Fibroblast of peridontal ligament (primary cell): Measurements from ENCODE around the gene MGAT1.
"Not testable (repeated sequence)": the region's sequence is repeated elsewhere in the genome, so short reads cannot be mapped to it uniquely, and the experiment has no call there.

Experiments used
- DNase-seq: peaks from one replicate; pipeline ENCODE4 v3.0.0-alpha.2; 2010; ENCODE audit errors: extremely low read depth

MGAT1 gene

GRCh38 chr5:180802325-180803180 is at the start of gene MGAT1:
TSS of gene MGAT1 (minus strand) at chr5:180802806. CDS start at chr5:180792971, 9,835 bp downstream.
- peak; percentile 81 for DNase-seq

DNA sequence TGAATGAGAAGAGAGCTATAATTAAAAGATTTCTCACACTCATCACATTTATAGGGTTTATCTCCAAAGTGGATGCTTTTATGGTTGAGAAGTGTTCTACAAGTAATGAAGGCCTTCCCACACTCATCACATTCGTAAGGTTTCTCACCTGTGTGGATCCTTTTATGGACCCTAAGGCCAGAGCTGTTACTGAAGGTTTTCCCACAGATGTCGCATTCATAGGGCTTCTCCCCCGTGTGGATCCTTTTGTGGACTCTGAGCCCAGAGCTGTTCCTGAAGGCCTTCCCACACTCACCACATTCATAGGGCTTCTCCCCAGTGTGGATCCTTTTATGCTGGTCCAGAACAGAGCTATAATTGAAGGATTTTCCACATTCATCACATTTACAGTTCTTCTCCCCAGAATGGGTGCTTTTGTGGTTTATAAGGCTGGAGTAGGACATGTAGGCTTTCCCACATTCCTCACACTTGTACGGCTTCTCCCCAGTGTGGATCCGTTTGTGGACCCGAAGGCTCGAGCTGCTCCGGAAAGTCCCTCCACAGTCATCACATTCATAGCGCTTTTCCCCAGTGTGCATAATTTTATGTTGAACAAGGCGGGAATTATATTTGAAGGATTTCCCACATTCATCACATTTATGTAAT is 48.0 kb upstream of the MGAT1 start:
- DNase-seq, result no peak

DNA sequence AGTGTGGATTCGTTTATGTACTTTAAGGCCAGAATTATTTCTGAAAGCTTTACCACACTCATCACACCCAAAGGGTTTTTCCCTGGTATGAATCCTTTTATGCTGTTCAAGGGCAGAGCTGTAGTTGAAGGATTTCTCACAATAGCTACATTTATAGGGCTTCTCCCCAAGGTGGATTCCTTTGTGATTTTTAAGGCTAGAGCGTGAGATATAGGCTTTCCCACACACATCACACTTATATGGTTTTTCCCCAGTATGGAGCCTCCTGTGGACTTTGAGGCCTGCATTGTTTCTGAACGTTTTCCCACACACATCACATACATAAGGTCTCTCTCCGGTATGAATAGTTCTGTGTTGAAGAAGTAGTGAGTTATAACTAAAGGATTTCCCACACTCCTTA is 47.2 kb upstream of the MGAT1 start:
- DNase-seq, result no peak

DNA sequence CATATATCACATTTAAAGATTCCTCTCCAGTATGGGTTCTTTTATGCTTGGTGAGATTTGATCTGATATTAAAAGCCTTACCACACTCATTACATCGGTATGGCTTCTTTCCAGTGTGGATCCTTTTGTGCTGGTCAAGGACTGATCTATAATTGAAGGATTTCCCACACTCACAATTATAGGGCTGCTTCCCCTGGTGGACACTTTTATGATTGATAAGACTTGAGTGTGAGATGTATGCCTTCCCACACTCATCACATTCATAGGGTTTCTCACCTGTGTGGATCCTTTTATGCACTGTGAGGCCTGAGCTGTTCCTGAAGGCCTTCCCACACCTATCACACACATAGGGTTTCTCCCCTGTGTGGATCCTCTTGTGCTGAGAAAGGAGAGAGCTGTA is 46.3 kb upstream of the MGAT1 start:
- no peak for DNase-seq

- DNase-seq, result no peak
These were observed 45.7 kb upstream of the MGAT1 start for GRCh38 chr5:180848265-180848664.

GRCh38 chr5:180847026-180847425 is 44.4 kb upstream of the MGAT1 start:
- no peak for DNase-seq

- DNase-seq, result no peak
These were observed 42.3 kb upstream of the MGAT1 start for GRCh38 chr5:180844858-180845257.

GRCh38 chr5:180844432-180844831 is 41.8 kb upstream of the MGAT1 start:
- no peak for DNase-seq

- DNase-seq, result no peak
These were observed 37.3 kb upstream of the MGAT1 start for GRCh38 chr5:180839935-180840334.

- no peak for DNase-seq
These were observed 36.6 kb upstream of the MGAT1 start for GRCh38 chr5:180839227-180839626.

DNA sequence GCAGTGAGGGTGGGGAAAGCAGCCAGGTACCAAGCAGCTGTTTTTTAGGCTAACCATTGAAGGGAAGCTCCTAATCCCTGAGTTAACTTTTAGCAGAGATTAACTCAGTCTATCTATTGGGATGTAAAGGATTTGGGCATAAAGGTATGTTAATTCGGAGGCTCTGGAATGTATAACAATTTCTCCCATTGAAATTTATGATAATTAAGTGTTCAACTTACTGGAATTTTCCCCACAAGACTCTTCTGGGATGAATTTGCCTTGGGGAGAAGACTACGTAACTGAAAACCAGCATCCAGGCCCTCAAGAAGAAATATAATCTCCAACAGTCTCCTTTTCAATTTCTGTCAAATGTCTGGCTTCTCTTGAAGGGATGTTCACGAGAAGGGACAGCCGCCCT is 34.9 kb upstream of the MGAT1 start:
- DNase-seq, result no peak

DNA sequence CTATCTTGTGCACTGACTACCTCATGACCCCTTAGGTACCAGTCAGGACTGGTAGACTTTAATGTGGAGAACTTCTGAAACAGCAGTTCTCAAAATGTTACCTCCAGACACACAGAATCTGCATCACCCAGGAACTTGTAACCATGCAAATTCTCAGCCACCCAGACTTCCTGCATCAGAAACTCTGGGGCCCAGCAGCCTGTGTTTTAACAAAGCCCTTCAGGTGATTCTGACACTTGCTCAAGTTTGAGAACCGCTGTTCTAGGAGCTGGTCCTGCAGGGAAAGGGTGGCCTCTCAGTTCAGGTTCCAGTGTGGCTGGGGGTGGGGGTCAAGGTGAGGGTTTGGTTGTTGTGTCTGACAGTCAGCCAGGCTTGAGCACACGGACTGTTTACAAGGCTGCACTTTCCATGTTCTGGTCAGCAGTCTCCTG is 30.0 kb upstream of the MGAT1 start:
- DNase-seq, result no peak

- DNase-seq, result peak; percentile 71
These were observed 28.8 kb upstream of the MGAT1 start for GRCh38 chr5:180831139-180832093.

DNA sequence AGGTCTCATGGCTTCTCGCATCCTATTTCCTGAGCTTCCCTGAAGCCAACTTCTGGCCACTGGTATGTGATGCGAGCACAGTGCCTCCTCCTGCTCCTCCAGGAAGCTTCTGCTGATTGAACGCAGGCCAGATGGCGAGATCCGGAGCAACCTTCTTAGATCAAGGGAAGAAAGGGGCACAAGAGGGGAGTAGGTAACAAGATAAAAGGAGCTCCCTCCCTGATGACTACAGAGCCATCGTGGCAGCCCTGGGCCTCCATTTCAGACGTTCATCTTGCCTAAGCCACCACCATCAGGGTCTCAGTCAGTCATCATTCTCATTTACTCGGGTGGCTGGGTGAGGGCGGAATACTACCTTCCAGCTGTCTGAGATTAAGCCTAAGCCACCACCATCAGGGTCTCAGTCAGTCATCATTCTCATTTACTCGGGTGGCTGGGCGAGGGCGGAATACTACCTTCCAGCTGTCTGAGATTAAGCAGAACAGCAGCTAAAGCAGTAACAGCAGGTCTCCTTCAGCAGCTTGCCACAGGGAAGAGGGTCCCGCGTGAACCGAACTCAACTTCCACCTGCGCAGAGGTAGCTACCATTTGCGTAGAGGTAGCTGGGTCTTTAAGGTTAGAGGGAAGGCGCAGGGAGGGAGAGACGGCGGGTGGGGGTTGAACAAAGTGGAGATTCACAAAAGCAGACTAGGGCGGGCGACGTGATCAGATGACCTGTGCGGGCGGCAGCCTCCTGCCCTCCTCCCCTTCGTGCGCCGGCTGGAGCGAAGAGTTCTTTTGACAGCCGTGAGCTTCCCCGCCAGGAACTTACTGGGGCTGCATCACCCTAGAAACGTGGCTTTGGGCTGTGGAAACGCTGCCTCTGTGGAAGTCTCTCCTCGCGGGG is 27.9 kb upstream of the MGAT1 start:
- DNase-seq, result peak; percentile 48

- no peak for DNase-seq
These were observed 27.1 kb upstream of the MGAT1 start for GRCh38 chr5:180829726-180830125.

DNA sequence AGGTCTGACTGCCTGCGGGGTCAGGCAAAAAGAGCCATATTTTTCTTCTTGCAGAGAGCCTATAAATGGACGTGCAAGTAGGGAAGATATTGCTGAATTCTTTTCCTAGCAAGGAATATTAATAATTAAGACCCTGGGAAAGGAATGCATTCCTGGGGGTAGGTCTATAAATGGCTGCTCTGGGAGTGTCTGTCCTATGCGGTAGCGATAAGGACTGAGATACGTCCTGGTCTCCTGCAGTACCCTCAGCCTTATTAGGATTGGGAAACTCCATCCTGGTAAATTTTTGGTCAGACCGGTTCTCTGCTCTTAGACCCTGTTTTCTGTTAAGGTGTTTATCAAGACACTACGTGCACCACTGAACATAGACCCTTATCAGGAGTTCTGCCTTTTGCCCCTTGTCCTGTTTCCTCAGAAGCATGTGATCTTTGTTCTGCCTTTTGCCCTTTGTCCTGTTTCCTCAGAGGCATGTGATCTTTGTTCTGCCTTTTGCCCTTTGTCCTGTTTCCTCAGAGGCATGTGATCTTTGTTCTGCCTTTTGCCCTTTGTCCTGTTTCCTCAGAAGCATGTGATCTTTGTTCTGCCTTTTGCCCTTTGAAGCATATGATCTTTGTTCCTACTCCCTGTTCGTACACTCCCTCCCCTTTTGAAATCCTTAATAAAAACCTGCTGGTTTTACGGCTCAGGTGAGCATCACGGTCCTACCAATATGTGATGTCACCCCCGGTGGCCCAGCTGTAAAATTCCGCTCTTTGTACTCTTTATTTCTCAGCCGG is 26.3 kb upstream of the MGAT1 start:
- not testable (repeated sequence) for DNase-seq

DNA sequence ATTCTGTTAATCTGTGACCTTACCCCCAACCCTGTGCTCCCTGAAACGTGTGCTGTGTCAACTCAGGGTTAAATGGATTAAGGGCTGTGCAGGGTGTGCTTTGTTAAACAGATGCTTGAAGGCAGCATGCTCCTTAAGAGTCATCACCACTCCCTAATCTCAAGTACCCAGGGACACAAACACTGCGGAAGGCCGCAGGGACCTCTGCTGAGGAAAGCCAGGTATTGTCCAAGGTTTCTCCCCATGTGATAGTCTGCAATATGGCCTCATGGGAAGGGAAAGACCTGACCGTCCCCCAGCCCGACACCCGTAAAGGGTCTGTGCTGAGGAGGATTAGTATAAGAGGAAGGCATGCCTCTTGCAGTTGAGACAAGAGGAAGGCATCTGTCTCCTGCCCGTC is 24.8 kb upstream of the MGAT1 start:
- not testable (repeated sequence) for DNase-seq

- peak; percentile 76 for DNase-seq
These were observed 23.3 kb upstream of the MGAT1 start for GRCh38 chr5:180825768-180826525.
